ENCODE measurements around the gene SERBP1.

Gene SERBP1

DNA sequence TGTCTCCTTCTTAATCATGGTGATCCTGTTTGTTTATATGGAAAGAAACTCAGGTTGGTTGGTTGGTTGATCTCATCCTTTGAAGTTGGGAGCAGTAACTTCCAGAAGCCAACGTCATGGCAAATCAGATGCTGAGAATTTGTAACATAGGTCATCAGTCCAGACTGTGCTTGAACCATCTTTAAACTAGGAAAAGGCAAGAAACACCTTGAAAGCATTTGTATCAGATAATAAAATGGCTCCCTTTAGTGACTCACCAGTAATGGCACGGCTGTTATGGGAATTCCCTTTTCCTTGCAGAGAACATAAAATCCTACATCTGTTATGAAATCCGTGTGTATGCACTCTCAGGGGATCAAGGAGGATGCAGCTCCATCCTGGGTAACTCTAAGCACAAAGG lies 58.1 kb downstream of the SERBP1 start:
- Histone ChIP-seq H3K4me3 (ENCODE audit: low read depth in 1 of 5, low read length in 5 of 5) (no peak overlapping the region), H3K4me1 (ENCODE audit: control insufficient read depth in 5 of 5, insufficient read depth in 5 of 5, low read length in 5 of 5) (peaks cover 0 to 26% (median 11%) of the 10 kb centered on the region in 5 donors), H3K27me3 (ENCODE audit: control insufficient read depth in 5 of 5, insufficient read depth in 4 of 5, low read length in 5 of 5) (no peaks in the 10 kb centered on the region), H3K9ac (ENCODE audit: low read length in 5 of 5) (peak overlapping the region in 1 of 5 donors; percentile 66), H3K27ac (ENCODE audit: low read depth, low read length) (peak overlapping the region; percentile 92), H3K36me3 (ENCODE audit: control insufficient read depth in 5 of 5, insufficient read depth in 5 of 5, low read length in 5 of 5) (peaks cover 0 to 7% (median 0%) of the 10 kb centered on the region in 5 donors), H3K9me3 (ENCODE audit: control insufficient read depth in 5 of 5, low read length in 5 of 5) (no peaks in the 10 kb centered on the region)

DNA sequence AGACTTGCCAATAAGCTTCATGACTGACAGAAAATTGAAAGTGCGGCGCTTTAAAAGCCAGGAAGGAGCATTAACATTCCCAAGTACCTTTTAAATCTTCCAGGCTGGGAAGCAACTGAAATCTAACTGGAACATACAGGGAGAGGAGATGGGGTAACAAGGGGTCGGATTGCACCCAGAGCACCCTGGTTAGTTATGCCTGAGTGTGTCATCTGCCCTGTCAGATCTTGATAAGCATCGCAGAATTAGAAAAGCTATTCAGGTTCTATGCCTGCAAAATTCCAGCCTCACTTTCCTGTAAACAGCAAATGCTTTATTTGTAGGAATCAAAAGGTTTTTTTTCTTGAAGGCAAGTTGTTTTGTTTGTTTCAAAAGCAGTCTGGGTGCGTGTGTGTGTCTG lies 58.5 kb downstream of the SERBP1 start:
- H3K4me3 ChIP-seq (ENCODE audit: low read depth in 1 of 5, low read length in 5 of 5) = no peak overlapping the region
- H3K36me3 ChIP-seq (ENCODE audit: control insufficient read depth in 5 of 5, insufficient read depth in 5 of 5, low read length in 5 of 5) = peaks cover 0 to 7% (median 0%) of the 10 kb centered on the region in 5 donors
- H3K9me3 ChIP-seq (ENCODE audit: control insufficient read depth in 5 of 5, low read length in 5 of 5) = no peaks in the 10 kb centered on the region
- H3K27ac ChIP-seq (ENCODE audit: low read depth, low read length) = peak overlapping the region; percentile 92
- H3K4me1 ChIP-seq (ENCODE audit: control insufficient read depth in 5 of 5, insufficient read depth in 5 of 5, low read length in 5 of 5) = peaks cover 0 to 26% (median 11%) of the 10 kb centered on the region in 5 donors
- H3K27me3 ChIP-seq (ENCODE audit: control insufficient read depth in 5 of 5, insufficient read depth in 4 of 5, low read length in 5 of 5) = no peaks in the 10 kb centered on the region
- peak overlapping the region in 3 of 5 donors; percentile 17 to 66 (median 57) for H3K9ac ChIP-seq (ENCODE audit: low read length in 5 of 5)

DNA sequence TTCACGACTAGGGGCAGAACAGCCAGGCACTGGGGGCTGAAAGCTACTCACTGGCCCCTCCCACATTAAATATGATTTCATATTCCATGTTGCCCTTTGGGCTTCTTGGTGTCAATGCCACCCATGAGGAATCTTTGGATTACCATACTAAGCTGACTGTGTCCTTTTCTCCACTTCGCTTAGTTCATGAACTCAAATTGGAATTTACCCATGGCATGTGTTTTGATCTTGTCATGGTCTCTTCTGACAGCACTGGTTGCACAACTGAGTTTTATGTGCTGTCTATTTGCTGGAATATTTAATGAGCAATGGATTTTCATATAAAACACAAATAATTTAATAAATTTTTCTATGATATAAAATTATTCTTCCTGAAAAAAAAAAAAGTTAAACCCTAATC lies 59.2 kb downstream of the SERBP1 start:
- Histone ChIP-seq H3K9ac (ENCODE audit: low read length in 5 of 5) (peak overlapping the region in 2 of 5 donors; percentile 59 to 66), H3K27ac (ENCODE audit: low read depth, low read length) (peak overlapping the region; percentile 92), H3K27me3 (ENCODE audit: control insufficient read depth in 5 of 5, insufficient read depth in 4 of 5, low read length in 5 of 5) (no peaks in the 10 kb centered on the region), H3K36me3 (ENCODE audit: control insufficient read depth in 5 of 5, insufficient read depth in 5 of 5, low read length in 5 of 5) (peaks cover 0 to 4% (median 0%) of the 10 kb centered on the region in 5 donors), H3K4me1 (ENCODE audit: control insufficient read depth in 5 of 5, insufficient read depth in 5 of 5, low read length in 5 of 5) (peaks cover 0 to 26% (median 11%) of the 10 kb centered on the region in 5 donors), H3K4me3 (ENCODE audit: low read depth in 1 of 5, low read length in 5 of 5) (no peak overlapping the region), H3K9me3 (ENCODE audit: control insufficient read depth in 5 of 5, low read length in 5 of 5) (no peaks in the 10 kb centered on the region)

DNA sequence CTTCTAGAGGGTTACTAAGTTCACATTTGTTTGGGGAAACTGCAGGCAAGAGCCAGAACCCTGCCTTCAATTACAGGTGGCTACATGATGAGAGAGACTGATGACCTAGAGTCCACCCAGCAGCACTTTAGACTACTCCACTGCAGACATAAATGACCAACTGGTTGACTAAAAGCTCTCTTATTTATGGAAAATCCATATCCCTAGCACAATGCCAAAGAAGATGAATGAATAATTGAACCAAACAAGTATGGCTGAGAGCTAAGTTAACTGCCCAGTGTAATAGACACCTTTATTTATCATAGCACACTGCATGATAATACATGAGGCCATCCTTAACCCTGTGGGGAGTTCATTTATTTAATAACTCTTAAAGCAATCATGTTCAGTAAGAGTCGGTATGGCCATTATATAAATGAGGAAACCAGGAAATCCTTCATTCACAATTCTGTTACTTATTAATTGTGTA lies 62.1 kb downstream of the SERBP1 start:
- H3K27me3 ChIP-seq (ENCODE audit: control insufficient read depth in 5 of 5, insufficient read depth in 4 of 5, low read length in 5 of 5) = no peaks in the 10 kb centered on the region
- peaks cover 0 to 3% (median 0%) of the 10 kb centered on the region in 5 donors for H3K36me3 ChIP-seq (ENCODE audit: control insufficient read depth in 5 of 5, insufficient read depth in 5 of 5, low read length in 5 of 5)
- peaks cover 0 to 26% (median 11%) of the 10 kb centered on the region in 5 donors for H3K4me1 ChIP-seq (ENCODE audit: control insufficient read depth in 5 of 5, insufficient read depth in 5 of 5, low read length in 5 of 5)
- H3K4me3 ChIP-seq (ENCODE audit: low read depth in 1 of 5, low read length in 5 of 5) = no peak overlapping the region
- H3K9me3 ChIP-seq (ENCODE audit: control insufficient read depth in 5 of 5, low read length in 5 of 5) = no peaks in the 10 kb centered on the region
- no peak overlapping the region for H3K9ac ChIP-seq (ENCODE audit: low read length in 5 of 5)
- no peak overlapping the region for H3K27ac ChIP-seq (ENCODE audit: low read depth, low read length)

DNA sequence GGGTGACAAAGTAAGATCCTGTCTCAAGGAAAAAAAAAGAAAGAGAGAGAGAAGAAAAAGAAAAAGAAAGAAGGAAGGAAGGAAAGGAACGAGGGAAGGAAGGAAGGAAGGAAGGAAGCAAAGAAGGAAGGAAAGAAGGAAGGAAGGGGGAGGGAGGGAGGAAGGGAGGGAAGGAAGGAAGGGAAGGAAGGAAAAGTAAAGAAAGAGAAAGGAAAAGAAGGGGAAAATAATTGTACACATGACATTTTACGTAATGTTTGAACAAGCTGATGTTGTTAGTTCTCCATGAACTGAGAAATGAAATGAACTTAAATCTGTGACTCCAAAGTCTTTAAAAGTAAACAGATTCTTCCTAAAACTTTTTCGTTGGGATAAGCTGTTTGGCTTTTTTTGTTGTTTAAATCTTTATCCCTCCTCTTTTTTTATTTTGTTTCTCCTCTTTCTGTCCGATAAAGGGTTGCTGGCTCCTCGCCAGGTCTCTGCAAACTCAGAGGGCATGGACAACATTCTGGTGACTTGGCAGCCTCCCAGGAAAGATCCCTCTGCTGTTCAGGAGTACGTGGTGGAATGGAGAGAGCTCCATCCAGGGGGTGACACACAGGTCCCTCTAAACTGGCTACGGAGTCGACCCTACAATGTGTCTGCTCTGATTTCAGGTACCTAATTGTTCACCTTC lies 62.7 kb downstream of the SERBP1 start:
- Histone ChIP-seq H3K9ac (ENCODE audit: low read length in 5 of 5) (no peak overlapping the region), H3K4me3 (ENCODE audit: low read depth in 1 of 5, low read length in 5 of 5) (no peak overlapping the region), H3K36me3 (ENCODE audit: control insufficient read depth in 5 of 5, insufficient read depth in 5 of 5, low read length in 5 of 5) (peaks cover 0 to 3% (median 0%) of the 10 kb centered on the region in 5 donors)

DNA sequence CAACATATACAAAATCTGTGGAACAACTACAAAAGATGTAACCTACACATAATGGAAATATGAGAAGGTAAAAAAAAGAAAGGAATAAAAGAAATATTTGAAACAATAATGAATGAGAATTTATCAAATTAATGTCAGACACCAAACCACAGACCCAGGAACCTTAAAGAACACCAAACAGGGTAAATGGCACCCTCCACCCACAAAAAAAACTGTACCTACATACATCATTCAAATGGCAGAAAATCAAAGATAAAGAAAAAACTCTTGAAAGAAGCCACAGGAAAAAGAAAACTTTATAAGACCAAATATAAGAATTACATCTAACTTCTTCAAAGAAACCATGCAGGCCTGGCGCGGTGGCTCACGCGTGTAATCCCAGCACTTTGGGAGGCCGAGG lies 68.6 kb downstream of the SERBP1 start:
- no peaks in the 10 kb centered on the region for H3K4me1 ChIP-seq (ENCODE audit: control insufficient read depth in 5 of 5, insufficient read depth in 5 of 5, low read length in 5 of 5)
- no peak overlapping the region for H3K27ac ChIP-seq (ENCODE audit: low read depth, low read length)
- no peaks in the 10 kb centered on the region for H3K36me3 ChIP-seq (ENCODE audit: control insufficient read depth in 5 of 5, insufficient read depth in 5 of 5, low read length in 5 of 5)
- H3K9ac ChIP-seq (ENCODE audit: low read length in 5 of 5) = no peak overlapping the region
- H3K9me3 ChIP-seq (ENCODE audit: control insufficient read depth in 5 of 5, low read length in 5 of 5) = no peaks in the 10 kb centered on the region
- H3K27me3 ChIP-seq (ENCODE audit: control insufficient read depth in 5 of 5, insufficient read depth in 4 of 5, low read length in 5 of 5) = no peaks in the 10 kb centered on the region
- no peak overlapping the region for H3K4me3 ChIP-seq (ENCODE audit: low read depth in 1 of 5, low read length in 5 of 5)

More for the DNA sequence above, 62.7 kb downstream of the SERBP1 start:
- peaks cover 0 to 26% (median 11%) of the 10 kb centered on the region in 5 donors for H3K4me1 ChIP-seq (ENCODE audit: control insufficient read depth in 5 of 5, insufficient read depth in 5 of 5, low read length in 5 of 5)
- H3K27me3 ChIP-seq (ENCODE audit: control insufficient read depth in 5 of 5, insufficient read depth in 4 of 5, low read length in 5 of 5) = no peaks in the 10 kb centered on the region
- no peaks in the 10 kb centered on the region for H3K9me3 ChIP-seq (ENCODE audit: control insufficient read depth in 5 of 5, low read length in 5 of 5)
- no peak overlapping the region for H3K27ac ChIP-seq (ENCODE audit: low read depth, low read length)

DNA sequence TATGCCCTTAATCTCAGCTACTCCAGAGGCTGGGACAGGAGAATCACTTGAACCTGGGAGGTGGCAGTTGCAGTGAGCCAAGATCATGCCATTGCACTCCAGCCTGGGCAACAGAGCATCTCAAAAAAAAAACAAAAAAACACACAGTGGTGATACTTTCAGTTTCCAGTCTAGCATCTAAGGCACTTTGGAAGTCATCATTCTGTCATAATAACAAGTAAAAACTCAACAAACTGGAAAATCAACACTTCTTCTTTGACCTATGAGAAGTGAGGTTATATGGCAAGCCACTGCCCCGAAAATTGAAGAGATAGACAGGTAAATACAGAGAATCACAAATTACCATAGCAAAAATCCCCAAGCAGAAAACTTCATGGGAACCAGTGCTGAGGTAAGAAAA lies 70.6 kb downstream of the SERBP1 start:
- H3K9ac ChIP-seq (ENCODE audit: low read length in 5 of 5) = no peak overlapping the region
- H3K27me3 ChIP-seq (ENCODE audit: control insufficient read depth in 5 of 5, insufficient read depth in 4 of 5, low read length in 5 of 5) = no peaks in the 10 kb centered on the region
- H3K36me3 ChIP-seq (ENCODE audit: control insufficient read depth in 5 of 5, insufficient read depth in 5 of 5, low read length in 5 of 5) = no peaks in the 10 kb centered on the region
- H3K4me1 ChIP-seq (ENCODE audit: control insufficient read depth in 5 of 5, insufficient read depth in 5 of 5, low read length in 5 of 5) = no peaks in the 10 kb centered on the region
- no peak overlapping the region for H3K27ac ChIP-seq (ENCODE audit: low read depth, low read length)
- H3K4me3 ChIP-seq (ENCODE audit: low read depth in 1 of 5, low read length in 5 of 5) = no peak overlapping the region
- H3K9me3 ChIP-seq (ENCODE audit: control insufficient read depth in 5 of 5, low read length in 5 of 5) = no peaks in the 10 kb centered on the region

Data from subcutaneous abdominal adipose tissue (tissue), 5 donors.